Panc1 (cell line): ENCODE results near the gene GRB7. TPM values are rescaled to one million over a fixed set of nuclear protein-coding genes. Genes with fewer than 3 reads are reported as not detected.
"Not testable (repeated sequence)": the region's sequence is repeated elsewhere in the genome, so short reads cannot be mapped to it uniquely, and the experiment has no call there.

Experiments
- ATAC-seq: fragments of 200-7000 bp; cut with Tn5 transposase; 2 replicates; pipeline ENCODE4 v1.9.1; 2020; ENCODE audit warnings: mild to moderate bottlenecking, moderate library complexity
- BruUV-seq: library from RNA; stranded (reverse); fragments of 400-500 nt; replicated peaks from 2 replicates; lab custom pipeline; 2021; lab: Mats Ljungman, UMichigan
- CTCF ChIA-PET: fragments of 300-600 bp; sonication (Branson Sonifier 250); formaldehyde crosslinking; loops from one replicate; lab custom pipeline; 2022; ENCODE audit warnings: antibody characterized with exemption; lab: Charles Lee
- POLR2A ChIA-PET: fragments of 300-600 bp; sonication (Branson Sonifier 250); formaldehyde crosslinking; loops from one replicate; lab custom pipeline; 2022; ENCODE audit warnings: antibody characterized with exemption; lab: Charles Lee
- DNase-seq: peaks from one replicate; pipeline ENCODE4 v3.0.0-alpha.2; 2010; ENCODE audit warnings: low read depth, low spot score
- H3K27ac ChIP-seq: 2 replicates; pipeline ENCODE4 v1.5.1; 2011; ENCODE audit warnings: mild to moderate bottlenecking, low read length, inconsistent platforms
- H3K27me3 ChIP-seq: fragments of 200-500 bp; sonication (Bioruptor generic); 2 replicates; pipeline ENCODE4 v1.6.0; 2014; ENCODE audit warnings: low read length, inconsistent platforms; ENCODE audit not compliant: control insufficient read depth, insufficient read depth
- H3K36me3 ChIP-seq: fragments of 200-500 bp; sonication (Bioruptor generic); 2 replicates; pipeline ENCODE4 v1.5.1; 2014; ENCODE audit warnings: inconsistent platforms, mild to moderate bottlenecking, low read length, moderate library complexity; ENCODE audit not compliant: control insufficient read depth, insufficient read depth
- H3K4me1 ChIP-seq: 2 replicates; pipeline ENCODE4 v1.5.1; 2011; ENCODE audit warnings: inconsistent platforms, mild to moderate bottlenecking, low read length, moderate library complexity; ENCODE audit not compliant: control insufficient read depth, insufficient read depth
- H3K4me3 ChIP-seq, 2 experiments: 2 replicates each; pipeline ENCODE4 v1.5.1; 2011 to 2012; ENCODE audit warnings: low read depth in 2 of 2, low read length in 2 of 2, mild to moderate bottlenecking in 2 of 2, inconsistent platforms in 1 of 2, moderate library complexity in 1 of 2
- H3K9me3 ChIP-seq: fragments of 200-500 bp; sonication (Bioruptor generic); 2 replicates; pipeline ENCODE4 v1.5.1; 2014; ENCODE audit warnings: low read depth, mild to moderate bottlenecking, inconsistent platforms, low read length, moderate library complexity; ENCODE audit not compliant: control insufficient read depth, insufficient read depth
- POLR2AphosphoS5 ChIP-seq: IDR thresholded peaks from 2 replicates; pipeline ENCODE4 v1.6.1; 2012; ENCODE audit warnings: mild to moderate bottlenecking, low read depth, low read length, moderate library complexity
- REST ChIP-seq, 2 experiments: IDR thresholded peaks; 2 replicates each; pipeline ENCODE4 v1.6.1; 2011 to 2012; ENCODE audit warnings: low read depth in 2 of 2, control low read depth in 1 of 2, low read length in 1 of 2, mild to moderate bottlenecking in 1 of 2, moderate library complexity in 1 of 2; ENCODE audit not compliant: insufficient read depth in 1 of 2
- SIN3A ChIP-seq: IDR thresholded peaks from 2 replicates; pipeline ENCODE4 v1.6.1; 2012; ENCODE audit warnings: low read depth, mild to moderate bottlenecking, low read length, moderate library complexity, borderline replicate concordance; ENCODE audit not compliant: insufficient read depth
- TCF7L2 ChIP-seq: IDR thresholded peaks from 2 replicates; pipeline ENCODE4 v1.6.1; 2011; ENCODE audit warnings: mild to moderate bottlenecking, low read depth, low read length, inconsistent platforms
- in situ Hi-C: cut with HindIII; loops from 2 replicates; pipeline ENCODE4 v1.10.0; 2016; ENCODE audit warnings: low sequenced_read_pairs, low pct_unique_long_range_greater_than_20kb
- intact Hi-C: fragments of 100-400 bp; cut with micrococcal nuclease; formaldehyde crosslinking; loops from one replicate; pipeline ENCODE4 v1.10.0; 2022; ENCODE audit not compliant: unreplicated experiment
- total RNA-seq: library from RNA; stranded (reverse); gene quantifications from one replicate; pipeline ENCODE4 v1.2.1, GENCODE V29; 2021; ENCODE audit not compliant: unreplicated experiment
- TF ChIP-seq, protein P1 (sequence below): fragments of 450-650 bp; IDR thresholded peaks from 2 replicates; pipeline ENCODE4 v1.5.1; 2017; ENCODE audit warnings: mild to moderate bottlenecking

GRB7 gene
- total RNA-seq, 1 experiment from 2014 or later, result 2.8 TPM

- H3K9me3 ChIP-seq, result no peaks in the 10 kb centered on the region
- TF ChIP-seq TCF7L2, result no peak
- BruUV-seq, result no TSS peak
- ChIA-PET CTCF (interaction anchor here (1.4 kb wide), 1 partner anchor 137 kb away, joined by 4 read pairs; no protein-coding TSS in a partner anchor), POLR2A (no interaction called here)
- DNase-seq, result no peak
- no peak overlapping the region for H3K4me3 ChIP-seq
- intact Hi-C loops (no loop called here), in situ Hi-C loops (no loop called here)
- ATAC-seq, result no peak
- H3K36me3 ChIP-seq, result no peaks in the 10 kb centered on the region
- no peaks in the 10 kb centered on the region; the same call in 1 of the 2 replicates for H3K27me3 ChIP-seq
- peaks cover 9% of the 10 kb centered on the region; the same call in 1 of the 2 replicates for H3K4me1 ChIP-seq
- no peak overlapping the region for H3K27ac ChIP-seq
Measured at GRCh38 chr17:39759204-39759603, 21.5 kb downstream of the GRB7 start.

DNA sequence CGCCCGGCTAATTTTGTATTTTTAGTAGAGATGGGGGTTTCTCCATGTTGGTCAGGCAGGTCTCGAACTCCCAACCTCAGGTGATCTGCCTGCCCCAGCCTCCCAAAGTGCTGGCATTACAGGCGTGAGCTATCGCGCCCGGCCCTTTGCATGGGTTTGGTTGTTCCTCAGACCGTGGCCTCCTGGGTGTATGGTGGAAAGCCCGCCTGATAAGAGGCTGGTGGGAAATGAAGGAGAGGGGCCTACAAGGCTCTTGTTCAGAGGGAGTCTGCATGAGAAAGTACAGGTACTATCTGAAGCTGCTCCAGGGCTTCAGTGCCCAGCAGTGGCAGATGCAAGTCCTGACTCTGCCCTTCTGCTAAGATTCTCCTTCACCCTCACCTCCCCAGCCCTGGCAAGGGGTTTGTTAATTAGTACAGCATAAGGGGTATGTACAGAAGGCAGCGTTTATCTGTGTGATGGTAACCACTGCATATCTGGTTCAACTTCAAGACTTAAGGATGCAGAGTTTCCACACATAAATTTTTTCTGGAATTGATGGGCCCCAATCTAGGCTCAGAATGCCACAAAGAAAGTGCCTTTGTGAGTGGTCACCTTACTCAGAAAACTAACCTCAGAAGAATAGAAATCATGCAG lies 24.2 kb downstream of the GRB7 start:
- no peaks in the 10 kb centered on the region for H3K9me3 ChIP-seq
- H3K36me3 ChIP-seq, result no peaks in the 10 kb centered on the region
- H3K4me3 ChIP-seq, result no peak overlapping the region
- ChIA-PET CTCF (no interaction called here), POLR2A (no interaction called here)
- no peaks in the 10 kb centered on the region; the same call in 1 of the 2 replicates for H3K27me3 ChIP-seq
- no peaks in the 10 kb centered on the region for H3K4me1 ChIP-seq
- in situ Hi-C loops (no loop called here), intact Hi-C loops (no loop called here)
- no TSS peak for BruUV-seq
- DNase-seq (no peak), ATAC-seq (no peak)
- no peak overlapping the region for H3K27ac ChIP-seq
- TF ChIP-seq SIN3A, result no peak
- TF ChIP-seq TCF7L2, result no peak
- no peak for TF ChIP-seq REST (IDR thresholded peaks at IDR 0.05; ENCODE audit: insufficient read depth in 1 of 2, low read depth in 2 of 2, low read length in 1 of 2)
- TF ChIP-seq, protein P1, sequence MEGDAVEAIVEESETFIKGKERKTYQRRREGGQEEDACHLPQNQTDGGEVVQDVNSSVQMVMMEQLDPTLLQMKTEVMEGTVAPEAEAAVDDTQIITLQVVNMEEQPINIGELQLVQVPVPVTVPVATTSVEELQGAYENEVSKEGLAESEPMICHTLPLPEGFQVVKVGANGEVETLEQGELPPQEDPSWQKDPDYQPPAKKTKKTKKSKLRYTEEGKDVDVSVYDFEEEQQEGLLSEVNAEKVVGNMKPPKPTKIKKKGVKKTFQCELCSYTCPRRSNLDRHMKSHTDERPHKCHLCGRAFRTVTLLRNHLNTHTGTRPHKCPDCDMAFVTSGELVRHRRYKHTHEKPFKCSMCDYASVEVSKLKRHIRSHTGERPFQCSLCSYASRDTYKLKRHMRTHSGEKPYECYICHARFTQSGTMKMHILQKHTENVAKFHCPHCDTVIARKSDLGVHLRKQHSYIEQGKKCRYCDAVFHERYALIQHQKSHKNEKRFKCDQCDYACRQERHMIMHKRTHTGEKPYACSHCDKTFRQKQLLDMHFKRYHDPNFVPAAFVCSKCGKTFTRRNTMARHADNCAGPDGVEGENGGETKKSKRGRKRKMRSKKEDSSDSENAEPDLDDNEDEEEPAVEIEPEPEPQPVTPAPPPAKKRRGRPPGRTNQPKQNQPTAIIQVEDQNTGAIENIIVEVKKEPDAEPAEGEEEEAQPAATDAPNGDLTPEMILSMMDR, result no peak
- no peak for TF ChIP-seq POLR2AphosphoS5

DNA sequence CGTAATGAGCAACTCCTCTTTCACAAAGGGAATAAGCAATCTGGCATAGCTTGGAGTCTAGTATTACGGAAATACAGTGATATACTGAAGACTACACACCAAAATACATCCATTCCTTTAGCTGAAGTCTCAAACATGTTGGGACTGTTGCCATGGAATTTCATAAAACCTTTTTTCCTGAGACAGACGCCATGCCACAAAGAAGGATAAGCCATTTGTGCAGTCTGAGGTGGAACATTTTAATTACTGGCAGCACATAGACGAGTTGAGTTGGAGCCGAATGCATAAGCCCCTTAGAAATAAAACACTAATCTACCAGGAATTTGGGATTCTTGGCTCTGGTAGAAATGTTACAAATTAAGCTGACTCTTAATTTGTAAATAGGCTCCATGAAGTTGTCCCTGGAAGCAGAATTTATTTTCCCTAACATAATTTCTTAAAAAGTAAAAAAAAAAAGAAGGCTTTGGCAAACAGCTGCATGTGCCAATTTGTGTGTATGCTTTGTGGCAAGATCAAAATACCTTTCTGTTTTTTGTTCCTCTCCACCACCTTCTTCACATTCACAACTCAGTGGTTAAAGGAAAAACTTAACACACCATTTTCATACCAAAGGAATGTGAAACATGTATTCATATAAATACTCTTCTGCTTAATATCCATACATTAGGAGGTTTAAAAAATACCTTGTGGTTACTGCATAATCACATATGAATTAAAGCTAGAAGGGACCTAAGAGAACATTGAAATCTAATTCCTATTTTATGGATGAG lies 25.5 kb downstream of the GRB7 start:
- H3K27me3 ChIP-seq, result no peaks in the 10 kb centered on the region; the same call in 1 of the 2 replicates
- BruUV-seq, result no TSS peak
- no peak for ATAC-seq
- H3K36me3 ChIP-seq, result no peaks in the 10 kb centered on the region
- POLR2A ChIA-PET, result interaction anchor here (0.5 kb wide), 1 partner anchor 78 kb away, joined by 7 read pairs; no protein-coding TSS in a partner anchor
- no peak overlapping the region for H3K27ac ChIP-seq
- H3K9me3 ChIP-seq, result no peaks in the 10 kb centered on the region
- CTCF ChIA-PET, result no interaction called here
- no peak for DNase-seq
- no peak overlapping the region for H3K4me3 ChIP-seq
- intact Hi-C loops, result no loop called here
- in situ Hi-C loops, result no loop called here
- no peak for TF ChIP-seq TCF7L2
- TF ChIP-seq SIN3A, result no peak
- TF ChIP-seq POLR2AphosphoS5, result no peak
- H3K4me1 ChIP-seq, result no peaks in the 10 kb centered on the region

DNA sequence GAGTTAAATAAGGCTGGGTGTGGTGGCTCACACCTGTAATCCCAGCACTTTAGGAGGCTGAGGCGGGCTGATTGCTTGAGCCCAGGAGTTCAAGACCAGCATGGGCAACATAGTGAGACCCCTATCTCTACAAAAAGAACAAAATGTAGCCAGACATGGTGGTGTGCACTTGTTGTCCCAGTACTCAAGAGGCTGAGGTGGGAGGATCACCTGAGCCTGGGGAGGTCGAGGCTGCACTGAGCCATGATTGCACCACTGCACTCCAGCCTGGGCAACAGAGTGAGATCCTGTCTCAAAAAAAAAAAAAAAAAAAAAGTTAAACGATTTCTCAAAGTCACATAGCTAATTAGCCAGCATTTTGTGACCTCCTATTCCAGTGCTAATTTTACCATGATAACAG lies 26.4 kb downstream of the GRB7 start:
- ATAC-seq, H3K27me3 ChIP-seq, H3K36me3 ChIP-seq, DNase-seq, in situ Hi-C loops, H3K27ac ChIP-seq, H3K4me1 ChIP-seq, H3K4me3 ChIP-seq, H3K9me3 ChIP-seq, CTCF ChIA-PET, BruUV-seq, intact Hi-C loops: not testable (repeated sequence)
- POLR2A ChIA-PET, result interaction anchor here (0.6 to 1.1 kb wide), 2 partner anchors 15 to 34 kb away, joined by 13 to 19 read pairs; no protein-coding TSS in a partner anchor
